CD4-positive, alpha-beta T cell treated with Interleukin-15 for 1 hour (primary cell): ENCODE measurements around the gene NXN.
"Not testable (repeated sequence)": the region's sequence is repeated elsewhere in the genome, so short reads cannot be mapped to it uniquely, and the experiment has no call there.

ENCODE experiments used
- DNase-seq: peaks from one replicate; pipeline ENCODE4 v3.0.0-alpha.2; 2020

Gene NXN

DNA sequence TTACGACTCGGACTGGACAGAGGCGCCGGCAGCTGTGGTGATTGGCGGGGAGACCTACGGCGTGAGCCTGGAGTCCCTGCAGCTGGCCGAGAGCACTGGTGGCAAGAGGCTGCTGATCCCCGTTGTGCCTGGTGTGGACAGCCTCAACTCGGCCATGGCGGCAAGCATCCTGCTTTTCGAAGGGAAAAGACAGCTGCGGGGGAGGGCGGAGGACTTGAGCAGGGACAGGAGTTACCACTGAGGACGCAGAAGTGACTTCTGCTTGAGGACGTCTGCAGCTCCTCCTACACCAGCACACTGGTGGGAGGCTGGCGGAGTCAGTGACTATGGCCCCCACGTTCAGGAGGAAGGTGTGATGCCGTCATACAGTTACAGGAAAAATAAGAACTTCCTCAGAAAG, 187.7 kb downstream of the NXN start:
- DNase-seq, result no peak

- not testable (repeated sequence) for DNase-seq
Measured at GRCh38 chr17:790874-791247, 188.7 kb downstream of the NXN start.

- DNase-seq, result not testable (repeated sequence)
Measured at GRCh38 chr17:789931-790873, 189.4 kb downstream of the NXN start.

GRCh38 chr17:789160-789840, 190.3 kb downstream of the NXN start:
- no peak for DNase-seq

GRCh38 chr17:788551-788950, 191.0 kb downstream of the NXN start:
- no peak for DNase-seq

DNA sequence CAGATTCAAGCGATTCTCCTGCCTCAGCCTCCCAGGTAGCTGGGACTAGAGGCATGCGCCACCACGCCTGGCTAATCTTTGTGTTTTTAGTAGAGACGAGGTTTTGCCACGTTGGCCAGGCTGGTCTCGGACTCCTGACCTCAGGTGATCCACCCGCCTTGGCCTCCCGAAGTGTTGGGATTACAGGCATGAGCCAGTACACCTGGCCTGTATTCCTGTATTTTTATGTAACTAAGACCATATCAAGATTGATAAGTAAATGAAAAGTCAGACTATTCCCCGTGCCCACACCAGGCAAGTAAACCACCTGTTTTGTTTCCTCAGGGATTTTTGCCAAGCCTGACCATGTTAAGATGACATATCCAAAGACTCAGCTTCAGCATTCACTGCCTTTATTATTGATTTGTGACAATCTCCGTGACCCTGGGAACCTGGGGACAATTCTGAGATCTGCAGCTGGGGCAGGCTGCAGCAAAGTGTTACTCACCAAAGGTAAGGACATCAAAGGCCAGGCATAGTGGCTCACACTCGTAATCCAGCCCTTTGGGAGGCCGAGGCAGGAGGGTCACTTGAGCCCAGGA, 191.8 kb downstream of the NXN start:
- DNase-seq, result no peak

- not testable (repeated sequence) for DNase-seq
Measured at GRCh38 chr17:785901-786300, 193.7 kb downstream of the NXN start.

GRCh38 chr17:784143-784542, 195.4 kb downstream of the NXN start:
- DNase-seq, result no peak

DNA sequence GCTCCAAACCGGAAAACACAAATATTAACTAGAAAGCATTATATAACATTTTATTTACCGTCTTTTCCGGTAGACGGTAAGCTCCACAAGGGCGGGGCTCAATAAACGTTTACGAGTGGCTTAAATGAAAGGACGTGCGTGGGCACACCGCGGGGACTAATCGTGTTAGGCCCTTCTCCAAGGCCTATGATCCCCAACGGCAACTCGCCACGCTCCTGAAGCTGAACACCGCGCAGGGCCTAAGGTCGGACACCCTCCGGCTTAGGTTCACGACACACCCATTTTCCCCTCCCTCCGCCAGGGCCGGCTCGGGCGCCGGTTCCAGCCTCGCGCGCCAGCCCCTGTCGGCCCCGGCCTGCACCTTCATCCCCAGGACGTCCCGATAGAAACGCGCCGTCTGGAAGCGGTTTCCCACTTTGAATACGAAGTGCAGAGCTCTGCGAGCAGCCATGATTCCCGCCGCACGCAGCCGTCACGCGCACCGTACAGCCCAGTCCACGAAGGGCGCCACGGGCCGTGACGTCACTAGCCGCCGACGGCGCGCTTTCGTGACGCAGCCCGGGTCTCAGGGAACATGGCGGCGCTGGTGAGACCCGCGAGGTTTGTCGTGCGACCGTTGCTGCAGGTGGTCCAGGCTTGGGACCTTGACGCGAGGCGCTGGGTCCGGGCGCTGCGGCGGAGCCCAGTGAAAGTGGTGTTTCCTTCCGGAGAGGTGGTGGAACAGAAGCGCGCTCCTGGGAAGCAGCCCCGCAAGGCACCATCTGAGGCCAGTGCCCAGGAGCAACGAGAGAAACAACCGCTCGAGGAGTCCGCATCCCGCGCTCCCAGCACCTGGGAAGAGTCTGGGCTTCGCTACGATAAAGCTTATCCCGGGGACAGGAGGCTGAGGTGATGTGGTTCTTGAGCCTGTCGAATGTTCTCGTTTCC, 197.5 kb downstream of the NXN start, which contains the start of the genes GLOD4 and MRM3:
GLOD4 (minus strand) TSS at position 476 of the 927 bp plus-strand sequence; CDS start at position 451, 25 bp downstream.
MRM3 (plus strand) TSS at position 549 of the 927 bp plus-strand sequence; CDS start at position 575, 26 bp downstream.
- peak; percentile 92 for DNase-seq

DNA sequence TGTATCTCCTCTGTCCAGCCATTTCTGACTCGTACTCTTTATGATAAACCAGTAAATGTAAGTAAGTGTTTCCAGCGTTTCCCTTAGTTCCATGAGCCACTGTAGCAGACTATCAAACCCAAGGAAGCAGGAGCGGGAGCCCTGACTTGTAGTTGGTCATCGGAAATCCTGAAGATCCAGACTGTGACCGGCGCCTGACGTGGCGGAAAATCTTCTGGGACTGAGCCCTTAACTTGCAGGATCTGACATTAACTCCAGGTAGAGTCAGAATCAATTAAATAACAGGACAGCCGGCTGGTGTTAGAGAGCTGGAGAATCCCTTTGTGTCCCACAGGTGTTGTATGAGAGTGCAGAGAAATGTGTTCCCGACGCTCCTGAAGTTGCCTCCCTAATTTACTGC, 201.5 kb downstream of the NXN start:
- no peak for DNase-seq

- DNase-seq, result no peak
Measured at GRCh38 chr17:774313-774584, 205.3 kb downstream of the NXN start.

DNA sequence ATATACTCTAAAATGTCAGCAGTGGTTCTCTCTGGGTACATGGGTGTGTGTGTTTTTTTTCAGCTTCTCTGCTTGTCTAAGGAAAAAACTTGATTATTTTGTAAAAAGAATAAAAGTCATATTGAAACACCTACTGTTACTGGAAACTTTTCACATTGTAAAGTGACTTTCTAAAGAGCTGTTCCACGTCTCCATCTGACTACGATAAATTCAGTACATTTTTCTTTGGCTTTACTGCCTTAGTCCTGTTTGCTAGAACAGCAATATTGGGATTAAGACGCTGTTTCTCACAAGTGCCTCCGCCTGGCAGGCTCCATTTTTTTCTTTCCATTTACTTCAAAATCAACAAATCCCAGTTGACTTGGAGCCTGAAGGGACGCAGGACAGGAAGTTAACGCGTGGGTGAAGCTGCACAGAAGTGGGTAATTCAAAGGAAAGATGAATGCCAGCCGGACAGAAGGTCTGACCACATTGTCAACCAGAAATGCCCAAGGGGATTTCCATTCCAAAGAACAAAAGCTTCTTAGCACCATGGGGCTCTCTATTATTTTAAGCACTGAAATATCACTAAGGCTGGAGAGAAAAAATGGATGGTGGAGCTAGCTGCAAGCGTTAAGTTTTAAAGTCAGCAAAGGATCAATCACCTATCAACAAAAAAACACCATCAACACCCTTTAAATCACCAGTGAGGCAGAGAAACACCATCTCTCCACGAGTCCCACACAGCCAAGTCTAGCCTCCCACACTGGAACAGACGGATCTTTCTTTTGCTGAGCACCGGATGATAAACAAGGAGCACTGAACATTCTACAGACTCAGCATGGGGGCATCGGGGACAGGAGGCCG, 205.9 kb downstream of the NXN start:
- no peak for DNase-seq

GRCh38 chr17:773016-773415, 206.6 kb downstream of the NXN start:
- DNase-seq, result no peak

- DNase-seq, result no peak
Measured at GRCh38 chr17:767076-767475, 212.5 kb downstream of the NXN start.

DNA sequence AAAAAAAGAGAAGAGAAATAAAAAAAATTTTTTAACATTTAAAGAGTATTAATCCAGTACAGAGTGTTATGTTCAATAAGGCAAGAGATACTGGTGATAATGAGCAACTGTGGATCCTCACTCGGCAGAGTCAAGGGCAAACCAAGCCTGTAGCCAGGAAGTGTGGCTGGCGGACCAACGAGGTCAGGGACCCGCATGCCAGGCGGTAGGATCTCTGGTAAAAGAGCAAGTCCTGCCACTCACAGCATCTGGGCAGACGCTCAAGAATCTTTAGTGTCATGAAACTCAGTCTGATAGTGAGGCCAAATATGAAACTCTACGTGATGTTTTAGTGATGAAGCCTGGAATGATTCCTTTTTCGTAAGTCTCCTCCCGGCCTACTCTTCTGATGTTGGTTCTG, 219.2 kb downstream of the NXN start:
- no peak for DNase-seq

- no peak for DNase-seq
Measured at GRCh38 chr17:759964-760363, 219.6 kb downstream of the NXN start.

DNA sequence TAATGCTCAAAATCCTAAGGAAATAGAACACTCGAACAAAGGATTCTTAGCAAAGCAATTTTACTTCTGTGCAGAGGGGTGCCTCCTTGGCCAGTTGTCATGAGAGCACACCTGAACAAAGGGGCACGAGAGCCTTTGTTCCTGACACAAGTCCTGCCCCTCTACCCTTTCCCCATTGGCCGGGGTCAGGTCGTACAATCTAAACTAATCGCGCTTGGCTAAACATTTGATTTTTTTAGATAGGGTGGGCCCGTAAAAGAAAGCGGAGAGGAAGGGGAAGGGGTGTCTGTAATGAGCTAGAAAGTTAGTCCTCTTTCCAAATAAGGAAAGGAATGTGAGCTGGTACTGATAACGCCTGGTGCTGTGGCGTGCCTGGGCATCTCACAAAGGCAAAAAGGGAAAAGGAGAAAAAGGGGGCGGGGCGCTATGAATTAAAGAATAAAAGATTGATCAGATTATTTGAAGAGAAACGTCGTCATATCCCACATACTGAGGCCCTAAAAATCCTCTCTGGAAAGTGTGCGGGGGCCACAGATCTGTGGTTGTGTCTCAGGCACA, 223.5 kb downstream of the NXN start:
- not testable (repeated sequence) for DNase-seq

- DNase-seq, result not testable (repeated sequence)
Measured at GRCh38 chr17:755319-755961, 224.1 kb downstream of the NXN start.

- DNase-seq, result no peak
Measured at GRCh38 chr17:753418-753817, 226.2 kb downstream of the NXN start.

DNA sequence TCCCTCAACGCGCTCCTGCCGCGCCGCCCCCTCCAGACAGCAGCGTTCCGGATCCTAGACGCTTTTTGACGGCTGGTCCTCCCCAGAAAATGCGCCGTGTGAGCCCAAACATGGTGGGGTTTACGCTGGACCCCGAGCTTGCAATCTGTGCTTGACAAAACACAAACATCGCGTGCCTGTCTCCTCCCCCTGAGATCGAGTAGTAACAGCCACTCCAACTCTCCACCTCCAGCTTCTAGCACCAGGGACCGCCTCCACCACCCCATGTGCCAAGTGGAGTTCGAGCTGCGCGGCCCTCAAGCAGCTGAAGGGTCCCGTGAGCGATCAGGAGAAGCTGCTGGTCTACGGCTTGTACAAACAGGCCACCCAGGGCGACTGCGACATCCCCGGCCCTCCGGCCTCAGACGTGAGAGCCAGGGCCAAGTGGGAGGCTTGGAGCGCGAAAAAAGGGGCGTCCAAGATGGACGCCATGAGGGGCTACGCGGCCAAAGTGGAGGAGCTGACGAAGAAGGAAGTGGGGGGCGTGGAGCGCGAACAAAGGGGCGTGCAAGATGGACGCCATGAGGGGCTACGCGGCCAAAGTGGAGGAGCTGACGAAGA, 226.9 kb downstream of the NXN start:
- DNase-seq, result peak; percentile 34
